GM13976 (cell line): ENCODE results near the gene DAAM1.

ENCODE experiments used
- DNase-seq: peaks from one replicate; pipeline ENCODE4 v3.0.0; 2012; ENCODE audit warnings: low spot score
- in situ Hi-C: fragments of 300-500 bp; cut with MboI; formaldehyde crosslinking; loops from one replicate; pipeline ENCODE4 v1.12.0; 2022; ENCODE audit warnings: low sequenced_read_pairs, mixed read lengths, inconsistent platforms; ENCODE audit not compliant: unreplicated experiment
- TF ChIP-seq, protein P1 (sequence below): IDR thresholded peaks from 2 replicates; pipeline ENCODE4 v1.5.1; 2012; ENCODE audit warnings: borderline replicate concordance, mild to moderate bottlenecking; ENCODE audit not compliant: insufficient read depth; ENCODE audit errors: extremely low read depth, missing control alignments, control extremely low read depth

Gene DAAM1

GRCh38 chr14:59210621-59211020 lies 22.2 kb downstream of the DAAM1 start:
- in situ Hi-C loops = no loop called here
- no peak for DNase-seq
- TF ChIP-seq, protein P1, sequence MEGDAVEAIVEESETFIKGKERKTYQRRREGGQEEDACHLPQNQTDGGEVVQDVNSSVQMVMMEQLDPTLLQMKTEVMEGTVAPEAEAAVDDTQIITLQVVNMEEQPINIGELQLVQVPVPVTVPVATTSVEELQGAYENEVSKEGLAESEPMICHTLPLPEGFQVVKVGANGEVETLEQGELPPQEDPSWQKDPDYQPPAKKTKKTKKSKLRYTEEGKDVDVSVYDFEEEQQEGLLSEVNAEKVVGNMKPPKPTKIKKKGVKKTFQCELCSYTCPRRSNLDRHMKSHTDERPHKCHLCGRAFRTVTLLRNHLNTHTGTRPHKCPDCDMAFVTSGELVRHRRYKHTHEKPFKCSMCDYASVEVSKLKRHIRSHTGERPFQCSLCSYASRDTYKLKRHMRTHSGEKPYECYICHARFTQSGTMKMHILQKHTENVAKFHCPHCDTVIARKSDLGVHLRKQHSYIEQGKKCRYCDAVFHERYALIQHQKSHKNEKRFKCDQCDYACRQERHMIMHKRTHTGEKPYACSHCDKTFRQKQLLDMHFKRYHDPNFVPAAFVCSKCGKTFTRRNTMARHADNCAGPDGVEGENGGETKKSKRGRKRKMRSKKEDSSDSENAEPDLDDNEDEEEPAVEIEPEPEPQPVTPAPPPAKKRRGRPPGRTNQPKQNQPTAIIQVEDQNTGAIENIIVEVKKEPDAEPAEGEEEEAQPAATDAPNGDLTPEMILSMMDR = no peak

GRCh38 chr14:59213368-59214315 lies 25.2 kb downstream of the DAAM1 start:
- no peak for DNase-seq
- TF ChIP-seq, protein P1 = no peak
- in situ Hi-C loops = no loop called here

DNA sequence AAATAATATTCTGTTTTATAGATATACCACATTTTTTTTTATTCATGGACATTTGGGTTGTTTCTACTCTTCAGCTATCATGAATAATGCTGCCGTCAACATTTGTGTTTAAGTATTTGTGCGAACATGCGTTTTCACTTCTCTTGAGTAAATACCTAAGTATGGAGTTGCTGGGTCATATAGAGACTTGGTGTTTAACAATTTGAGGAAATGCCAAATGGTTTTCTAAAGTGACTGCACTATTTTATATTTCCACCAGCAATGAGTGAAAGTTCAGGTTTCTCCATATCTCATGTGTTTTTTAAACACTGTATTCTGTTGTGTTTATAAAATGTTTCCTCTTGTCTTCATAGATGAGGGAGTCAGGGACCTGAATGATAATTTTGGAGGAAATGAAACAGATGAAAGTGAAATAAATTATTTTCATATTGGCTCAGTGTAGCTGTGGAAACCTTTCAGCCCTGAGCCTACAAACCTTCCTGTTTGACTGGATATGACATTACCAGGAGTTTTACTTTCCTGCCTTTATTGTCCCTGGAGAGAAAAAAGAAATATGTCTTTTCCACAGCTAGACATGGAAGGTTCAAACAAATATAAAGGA lies 26.3 kb downstream of the DAAM1 start:
- TF ChIP-seq, protein P1 = no peak
- in situ Hi-C loops = no loop called here
- DNase-seq = no peak

DNA sequence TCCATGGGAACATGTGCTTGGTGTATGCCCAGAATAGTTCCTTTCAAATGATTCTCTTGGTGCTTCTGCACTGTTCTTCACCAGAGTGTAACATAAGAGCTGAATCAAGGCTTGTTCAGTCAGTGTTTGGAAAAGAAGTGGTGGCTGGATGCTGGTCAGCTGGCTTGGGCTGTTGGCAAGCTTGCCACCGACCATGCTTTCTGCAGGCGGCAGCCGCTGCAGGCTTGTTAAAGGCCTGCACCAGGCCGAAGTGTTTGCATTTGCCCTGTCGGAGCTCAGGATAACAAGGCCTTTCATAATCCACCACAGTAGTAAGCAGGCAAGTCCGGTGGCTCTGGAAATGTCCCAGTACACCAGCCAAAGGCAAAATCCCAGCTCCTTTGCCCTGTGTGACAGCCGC lies 26.9 kb downstream of the DAAM1 start:
- DNase-seq = no peak

DNA sequence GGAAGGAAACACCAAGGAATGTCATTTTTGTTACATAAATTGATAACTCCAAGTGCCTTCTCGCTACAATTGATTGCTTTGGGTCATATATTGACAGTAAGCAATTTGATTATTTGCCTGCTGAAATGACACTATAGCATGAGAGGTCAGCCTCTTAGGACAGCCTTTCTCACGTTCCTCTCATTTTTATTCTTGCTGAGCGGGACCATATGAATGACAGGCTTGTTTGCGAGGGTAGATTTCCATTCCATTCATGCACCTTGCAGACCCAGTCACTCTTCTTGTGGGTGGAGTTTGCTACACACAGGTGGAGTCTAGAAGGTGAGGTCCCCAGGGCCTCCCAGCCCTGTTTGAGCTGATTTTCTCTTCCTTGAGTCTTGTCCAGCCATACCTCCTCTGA lies 27.3 kb downstream of the DAAM1 start:
- DNase-seq = no peak
- in situ Hi-C loops = no loop called here
- TF ChIP-seq, protein P1 = no peak

More for the DNA sequence above, 26.9 kb downstream of the DAAM1 start:
- in situ Hi-C loops = no loop called here
- TF ChIP-seq, protein P1 = no peak

DNA sequence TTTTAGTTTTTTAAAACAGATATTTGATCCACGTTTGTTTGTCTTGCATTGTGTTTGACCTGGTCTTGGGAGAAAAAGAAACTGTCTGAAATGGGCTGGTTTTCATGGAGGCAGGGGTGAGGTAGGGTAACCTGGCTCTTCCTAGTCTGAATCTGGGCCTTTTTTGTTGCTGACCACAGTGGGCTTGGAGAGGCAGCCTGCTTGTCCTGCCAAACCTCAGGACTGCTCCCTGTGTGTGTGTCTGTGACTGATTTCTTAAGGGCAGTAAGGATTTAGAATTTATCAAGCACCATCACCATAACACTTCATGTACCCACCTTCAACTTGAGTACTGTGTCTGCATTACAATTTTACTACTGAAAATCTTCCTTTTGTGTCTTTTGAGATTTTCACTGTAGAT lies 28.5 kb downstream of the DAAM1 start:
- no peak for DNase-seq
- in situ Hi-C loops = no loop called here
- TF ChIP-seq, protein P1 = no peak
